ENCODE data around the gene CORO6. TPM values are rescaled to one million over a fixed set of nuclear protein-coding genes. Genes with fewer than 3 reads are reported as not detected.

CORO6 gene
- total RNA-seq, 1 experiment from 2014 or later: 2.8 TPM

- H3K9me3 Mint-ChIP-seq (ENCODE audit: unreplicated experiment): no peaks in the 10 kb centered on the region
- peaks cover 13% of the 10 kb centered on the region for H3K36me3 Mint-ChIP-seq (ENCODE audit: insufficient read depth, unreplicated experiment)
- no peak overlapping the region for H3K4me3 Mint-ChIP-seq (ENCODE audit: unreplicated experiment)
- Histone ChIP-seq H3K9me3 (no peaks in the 10 kb centered on the region), H3K27me3 (replicated peaks; ENCODE audit: control insufficient read depth, insufficient read depth, low read length) (no peaks in the 10 kb centered on the region), H3K36me3 (ENCODE audit: control insufficient read depth, insufficient read depth, low read length) (no peaks in the 10 kb centered on the region), H3K4me1 (0 out of 2 replicates have a peak, but pooled peaks cover 10% of the 10 kb centered on the region), H3K4me3 (ENCODE audit: low read depth, low read length) (no peak overlapping the region)
- no peak for DNase-seq
- no peaks in the 10 kb centered on the region for H3K4me1 Mint-ChIP-seq (ENCODE audit: low read depth, unreplicated experiment)
- ChIA-PET CTCF (interaction anchor here (0.9 kb wide), 1 partner anchor 11 kb away, joined by 3 read pairs; no protein-coding TSS in a partner anchor), POLR2A (no interaction called here)
- H3K27me3 Mint-ChIP-seq (ENCODE audit: insufficient read depth, unreplicated experiment): no peaks in the 10 kb centered on the region
- no peak overlapping the region for H3K27ac Mint-ChIP-seq (ENCODE audit: unreplicated experiment)
- intact Hi-C loops (cut with micrococcal nuclease; ENCODE audit: unreplicated experiment): no loop called here
- TF ChIP-seq CTCF (IDR thresholded peaks at IDR 0.05; ENCODE audit: insufficient read depth in 1 of 2, low read depth in 1 of 2, low read length in 1 of 2, severe bottlenecking in 1 of 2, unreplicated experiment in 1 of 2): no peak
- BruUV-seq (replicated peaks): no TSS peak
Observed at GRCh38 chr17:29650396-29650795, 27.7 kb upstream of the CORO6 start.

- ChIA-PET CTCF (interaction anchor here (0.9 kb wide), 1 partner anchor 10 kb away, joined by 3 read pairs; no protein-coding TSS in a partner anchor), POLR2A (no interaction called here)
- H3K36me3 Mint-ChIP-seq (ENCODE audit: insufficient read depth, unreplicated experiment): peaks cover 16% of the 10 kb centered on the region
- H3K27me3 Mint-ChIP-seq (ENCODE audit: insufficient read depth, unreplicated experiment): no peaks in the 10 kb centered on the region
- no peaks in the 10 kb centered on the region for H3K4me1 Mint-ChIP-seq (ENCODE audit: low read depth, unreplicated experiment)
- no peak overlapping the region for H3K4me3 Mint-ChIP-seq (ENCODE audit: unreplicated experiment)
- no peaks in the 10 kb centered on the region for H3K27me3 ChIP-seq (replicated peaks; ENCODE audit: control insufficient read depth, insufficient read depth, low read length)
- no TSS peak for BruUV-seq (replicated peaks)
- H3K9me3 Mint-ChIP-seq (ENCODE audit: unreplicated experiment): no peaks in the 10 kb centered on the region
- no peaks in the 10 kb centered on the region for H3K9me3 ChIP-seq
- no peak overlapping the region for H3K4me3 ChIP-seq (ENCODE audit: low read depth, low read length)
- H3K27ac Mint-ChIP-seq (ENCODE audit: unreplicated experiment): no peak overlapping the region
- TF ChIP-seq CTCF (IDR thresholded peaks at IDR 0.05; ENCODE audit: insufficient read depth in 1 of 2, low read depth in 1 of 2, low read length in 1 of 2, severe bottlenecking in 1 of 2, unreplicated experiment in 1 of 2): no peak
- no peaks in the 10 kb centered on the region for H3K36me3 ChIP-seq (ENCODE audit: control insufficient read depth, insufficient read depth, low read length)
- no peak for DNase-seq
- intact Hi-C loops (cut with micrococcal nuclease; ENCODE audit: unreplicated experiment): no loop called here
- H3K4me1 ChIP-seq: 0 out of 2 replicates have a peak, but pooled peaks cover 7% of the 10 kb centered on the region
Observed at GRCh38 chr17:29649359-29649758, 26.6 kb upstream of the CORO6 start.

DNA sequence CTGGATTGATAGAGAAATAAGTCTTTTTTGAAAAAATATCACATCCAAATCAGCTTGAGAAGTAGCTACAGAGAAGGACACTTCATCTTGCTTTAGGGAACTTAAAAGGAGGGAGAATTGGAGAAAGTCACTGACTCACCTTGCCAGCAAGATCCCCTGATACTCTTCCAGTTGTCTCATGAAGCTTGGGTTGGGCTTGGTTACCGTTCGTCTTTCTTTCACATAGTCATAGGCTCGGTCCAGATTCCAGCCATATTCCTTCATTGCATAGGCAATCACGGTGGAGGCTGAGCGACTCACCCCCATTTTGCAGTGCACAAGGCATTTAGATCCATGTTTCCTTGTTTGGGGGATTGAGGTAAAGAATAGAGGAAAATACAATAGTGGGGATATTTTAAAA is 25.3 kb upstream of the CORO6 start:
- ChIA-PET POLR2A (interaction anchor here (0.5 kb wide), 1 partner anchor 113 kb away, joined by 5 read pairs; no protein-coding TSS in a partner anchor), CTCF (interaction anchor here (0.6 kb wide), 1 partner anchor 130 kb away, joined by 3 read pairs; no protein-coding TSS in a partner anchor)
- H3K9me3 Mint-ChIP-seq (ENCODE audit: unreplicated experiment): no peaks in the 10 kb centered on the region
- no TSS peak for BruUV-seq (replicated peaks)
- H3K4me3 Mint-ChIP-seq (ENCODE audit: unreplicated experiment): no peak overlapping the region
- H3K27me3 Mint-ChIP-seq (ENCODE audit: insufficient read depth, unreplicated experiment): no peaks in the 10 kb centered on the region
- Histone ChIP-seq H3K4me3 (ENCODE audit: low read depth, low read length) (no peak overlapping the region), H3K9me3 (no peaks in the 10 kb centered on the region), H3K36me3 (ENCODE audit: control insufficient read depth, insufficient read depth, low read length) (no peaks in the 10 kb centered on the region), H3K4me1 (peaks cover 6% of the 10 kb centered on the region; the same call in 1 of the 2 replicates), H3K27me3 (replicated peaks; ENCODE audit: control insufficient read depth, insufficient read depth, low read length) (no peaks in the 10 kb centered on the region)
- DNase-seq: no peak
- peaks cover 16% of the 10 kb centered on the region for H3K36me3 Mint-ChIP-seq (ENCODE audit: insufficient read depth, unreplicated experiment)
- TF ChIP-seq CTCF (IDR thresholded peaks at IDR 0.05; ENCODE audit: insufficient read depth in 1 of 2, low read depth in 1 of 2, low read length in 1 of 2, severe bottlenecking in 1 of 2, unreplicated experiment in 1 of 2): no peak
- no peak overlapping the region for H3K27ac Mint-ChIP-seq (ENCODE audit: unreplicated experiment)
- intact Hi-C loops (cut with micrococcal nuclease; ENCODE audit: unreplicated experiment): no loop called here
- H3K4me1 Mint-ChIP-seq (ENCODE audit: low read depth, unreplicated experiment): no peaks in the 10 kb centered on the region

All from Caco-2 (cell line).